Activated naive CD4-positive, alpha-beta T cell treated with anti-CD3 and anti-CD28 coated beads for 36 hours (primary cell): Measurements from ENCODE around the gene ATRNL1. TPM values are rescaled to one million over a fixed set of nuclear protein-coding genes. Genes with fewer than 3 reads are reported as not detected.

ENCODE experiments used
- CTCF ChIA-PET: fragments of 350-600 bp; sonication (Branson Sonifier 250); formaldehyde crosslinking; loops from one replicate; lab custom pipeline; 2021; ENCODE audit warnings: antibody characterized with exemption; lab: Charles Lee
- DNase-seq: peaks from one replicate; pipeline ENCODE4 v3.0.0-alpha.2; 2020
- H3K27ac Mint-ChIP-seq: one replicate; pipeline ENCODE4 v1.8.0; 2021; ENCODE audit warnings: mild to moderate bottlenecking, mixed read lengths
- H3K27me3 Mint-ChIP-seq: one replicate; pipeline ENCODE4 v1.8.0; 2021; ENCODE audit warnings: low read depth, mixed read lengths
- H3K36me3 Mint-ChIP-seq: one replicate; pipeline ENCODE4 v1.8.0; 2021; ENCODE audit warnings: low read depth, mixed read lengths
- H3K4me1 Mint-ChIP-seq: one replicate; pipeline ENCODE4 v1.8.0; 2021; ENCODE audit warnings: low read depth, mixed read lengths
- H3K4me3 Mint-ChIP-seq: one replicate; pipeline ENCODE4 v1.8.0; 2021; ENCODE audit warnings: mild to moderate bottlenecking, moderate library complexity, mixed read lengths
- H3K9me3 Mint-ChIP-seq: one replicate; pipeline ENCODE4 v1.8.0; 2021; ENCODE audit warnings: mixed read lengths
- intact Hi-C: fragments of 100-400 bp; cut with micrococcal nuclease; formaldehyde crosslinking; loops from one replicate; pipeline ENCODE4 v1.15.1; 2023
- total RNA-seq, 2 experiments: library from RNA; stranded (reverse); gene quantifications; one replicate each; pipeline ENCODE4 v1.2.3, GENCODE V29; 2021

The ATRNL1 gene
- total RNA-seq, 2 experiments from 2014 or later, result not detected

GRCh38 chr10:115850666-115851065 lies 757.5 kb downstream of the ATRNL1 start:
- DNase-seq, result no peak
- Mint-ChIP-seq H3K4me3 (no peak overlapping the region), H3K27ac (no peak overlapping the region), H3K9me3 (no peaks in the 10 kb centered on the region), H3K4me1 (no peaks in the 10 kb centered on the region), H3K36me3 (no peaks in the 10 kb centered on the region), H3K27me3 (no peaks in the 10 kb centered on the region)
- CTCF ChIA-PET, result no interaction called here
- intact Hi-C loops, result no loop called here

- intact Hi-C loops, result no loop called here
- CTCF ChIA-PET, result interaction anchor here (1.1 kb wide), 1 partner anchor 95 kb away, joined by 3 read pairs; no protein-coding TSS in a partner anchor
- Mint-ChIP-seq H3K4me1 (no peaks in the 10 kb centered on the region), H3K27me3 (no peaks in the 10 kb centered on the region), H3K4me3 (no peak overlapping the region), H3K9me3 (no peaks in the 10 kb centered on the region), H3K36me3 (no peaks in the 10 kb centered on the region), H3K27ac (no peak overlapping the region)
- DNase-seq, result no peak
Measured at GRCh38 chr10:115851695-115852094, 758.5 kb downstream of the ATRNL1 start.

- Mint-ChIP-seq H3K9me3 (peaks cover 3% of the 10 kb centered on the region), H3K27me3 (no peaks in the 10 kb centered on the region), H3K4me1 (no peaks in the 10 kb centered on the region), H3K36me3 (no peaks in the 10 kb centered on the region), H3K27ac (no peak overlapping the region), H3K4me3 (no peak overlapping the region)
- intact Hi-C loops, result no loop called here
- CTCF ChIA-PET, result no interaction called here
- DNase-seq, result no peak
Measured at GRCh38 chr10:115854740-115855435, 761.7 kb downstream of the ATRNL1 start.

GRCh38 chr10:115856580-115856979 lies 763.4 kb downstream of the ATRNL1 start:
- no peaks in the 10 kb centered on the region for H3K27me3 Mint-ChIP-seq
- intact Hi-C loops, result no loop called here
- CTCF ChIA-PET, result no interaction called here
- no peak overlapping the region for H3K27ac Mint-ChIP-seq
- no peaks in the 10 kb centered on the region for H3K4me1 Mint-ChIP-seq
- H3K4me3 Mint-ChIP-seq, result no peak overlapping the region
- DNase-seq, result no peak
- H3K9me3 Mint-ChIP-seq, result peaks cover 3% of the 10 kb centered on the region
- no peaks in the 10 kb centered on the region for H3K36me3 Mint-ChIP-seq

- no peak for DNase-seq
- intact Hi-C loops, result no loop called here
- Mint-ChIP-seq H3K4me1 (no peaks in the 10 kb centered on the region), H3K27ac (no peak overlapping the region), H3K36me3 (no peaks in the 10 kb centered on the region), H3K27me3 (no peaks in the 10 kb centered on the region), H3K4me3 (no peak overlapping the region), H3K9me3 (peaks cover 3% of the 10 kb centered on the region)
- CTCF ChIA-PET, result no interaction called here
Measured at GRCh38 chr10:115857856-115858255, 764.7 kb downstream of the ATRNL1 start.

- H3K27ac Mint-ChIP-seq, result no peak overlapping the region
- H3K4me3 Mint-ChIP-seq, result no peak overlapping the region
- H3K27me3 Mint-ChIP-seq, result no peaks in the 10 kb centered on the region
- peaks cover 3% of the 10 kb centered on the region for H3K9me3 Mint-ChIP-seq
- H3K4me1 Mint-ChIP-seq, result no peaks in the 10 kb centered on the region
- no peak for DNase-seq
- intact Hi-C loops, result no loop called here
- H3K36me3 Mint-ChIP-seq, result no peaks in the 10 kb centered on the region
- CTCF ChIA-PET, result no interaction called here
Measured at GRCh38 chr10:115860182-115861107, 767.3 kb downstream of the ATRNL1 start.

GRCh38 chr10:115861455-115861854 lies 768.3 kb downstream of the ATRNL1 start:
- Mint-ChIP-seq H3K4me3 (no peak overlapping the region), H3K4me1 (no peaks in the 10 kb centered on the region), H3K27me3 (no peaks in the 10 kb centered on the region), H3K27ac (no peak overlapping the region), H3K36me3 (no peaks in the 10 kb centered on the region), H3K9me3 (peaks cover 3% of the 10 kb centered on the region)
- intact Hi-C loops, result no loop called here
- DNase-seq, result no peak
- CTCF ChIA-PET, result no interaction called here

- DNase-seq, result no peak
- Mint-ChIP-seq H3K27ac (no peak overlapping the region), H3K36me3 (no peaks in the 10 kb centered on the region), H3K4me3 (no peak overlapping the region), H3K4me1 (no peaks in the 10 kb centered on the region), H3K9me3 (peaks cover 3% of the 10 kb centered on the region), H3K27me3 (no peaks in the 10 kb centered on the region)
- intact Hi-C loops, result no loop called here
- CTCF ChIA-PET, result no interaction called here
Measured at GRCh38 chr10:115861864-115862263, 768.7 kb downstream of the ATRNL1 start.

GRCh38 chr10:115866174-115866573 lies 773.0 kb downstream of the ATRNL1 start:
- Mint-ChIP-seq H3K36me3 (no peaks in the 10 kb centered on the region), H3K27ac (no peak overlapping the region), H3K27me3 (no peaks in the 10 kb centered on the region), H3K4me1 (no peaks in the 10 kb centered on the region), H3K4me3 (no peak overlapping the region), H3K9me3 (no peaks in the 10 kb centered on the region)
- no peak for DNase-seq
- CTCF ChIA-PET, result no interaction called here
- intact Hi-C loops, result no loop called here

GRCh38 chr10:115866691-115867090 lies 773.5 kb downstream of the ATRNL1 start:
- no peaks in the 10 kb centered on the region for H3K4me1 Mint-ChIP-seq
- no peak overlapping the region for H3K27ac Mint-ChIP-seq
- no peaks in the 10 kb centered on the region for H3K27me3 Mint-ChIP-seq
- no peaks in the 10 kb centered on the region for H3K36me3 Mint-ChIP-seq
- no peak overlapping the region for H3K4me3 Mint-ChIP-seq
- H3K9me3 Mint-ChIP-seq, result no peaks in the 10 kb centered on the region
- CTCF ChIA-PET, result no interaction called here
- no peak for DNase-seq
- intact Hi-C loops, result no loop called here

GRCh38 chr10:115867305-115867704 lies 774.1 kb downstream of the ATRNL1 start:
- no peaks in the 10 kb centered on the region for H3K9me3 Mint-ChIP-seq
- intact Hi-C loops, result no loop called here
- CTCF ChIA-PET, result interaction anchor here (0.7 kb wide), 1 partner anchor 8 kb away, joined by 3 read pairs; no protein-coding TSS in a partner anchor
- H3K27me3 Mint-ChIP-seq, result no peaks in the 10 kb centered on the region
- no peak for DNase-seq
- H3K27ac Mint-ChIP-seq, result no peak overlapping the region
- no peaks in the 10 kb centered on the region for H3K36me3 Mint-ChIP-seq
- no peak overlapping the region for H3K4me3 Mint-ChIP-seq
- no peaks in the 10 kb centered on the region for H3K4me1 Mint-ChIP-seq

GRCh38 chr10:115871855-115872254 lies 778.7 kb downstream of the ATRNL1 start:
- Mint-ChIP-seq H3K27ac (no peak overlapping the region), H3K4me1 (no peaks in the 10 kb centered on the region), H3K9me3 (no peaks in the 10 kb centered on the region), H3K27me3 (no peaks in the 10 kb centered on the region), H3K4me3 (no peak overlapping the region), H3K36me3 (no peaks in the 10 kb centered on the region)
- DNase-seq, result no peak
- CTCF ChIA-PET, result no interaction called here
- intact Hi-C loops, result no loop called here
